NB4 (cell line): Measurements from ENCODE around the gene MS4A3.
"Not testable (repeated sequence)": the region's sequence is repeated elsewhere in the genome, so short reads cannot be mapped to it uniquely, and the experiment has no call there.

Experiments
- DNase-seq: peaks from one replicate; pipeline ENCODE4 v3.0.0; 2010; ENCODE audit warnings: low read depth
- H3K4me3 ChIP-seq: one replicate; pipeline ENCODE4 v1.5.1; 2011; ENCODE audit warnings: mild to moderate bottlenecking, low read depth, low read length, moderate library complexity
- MYC ChIP-seq: IDR thresholded peaks from 2 replicates; pipeline ENCODE4 v1.6.1; 2011; ENCODE audit warnings: low read depth, low read length
- POLR2A ChIP-seq: IDR thresholded peaks from 2 replicates; pipeline ENCODE4 v1.6.1; 2011; ENCODE audit warnings: mild to moderate bottlenecking; ENCODE audit not compliant: insufficient read length; ENCODE audit errors: extremely low read depth
- TF ChIP-seq, protein P1 (sequence below): IDR thresholded peaks from one replicate; pipeline ENCODE4 v1.5.1; 2012; ENCODE audit warnings: low read depth, low read length
- TF ChIP-seq, protein P2 (sequence below): IDR thresholded peaks from 2 replicates; pipeline ENCODE4 v1.6.1; 2011; ENCODE audit warnings: low read depth, low read length

The MS4A3 gene

DNA sequence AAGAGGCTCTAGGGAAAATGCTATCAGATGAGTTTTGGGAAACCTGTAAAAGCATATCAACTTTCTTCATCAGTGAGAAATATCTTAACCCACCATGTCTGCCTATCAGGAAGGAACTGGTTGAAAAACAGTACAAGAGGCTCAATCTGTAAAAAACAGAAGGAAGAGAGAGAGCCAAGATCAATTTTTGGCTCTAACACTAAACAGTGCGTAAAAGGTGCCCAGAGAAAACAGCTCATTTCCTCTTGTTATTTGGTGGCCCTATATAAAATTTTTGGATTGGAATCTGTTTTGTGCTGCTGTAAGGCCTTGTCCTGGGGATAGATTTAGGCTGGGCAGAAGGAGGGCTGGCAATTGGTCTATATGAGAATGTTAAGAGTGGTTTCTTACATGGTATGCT is 44.1 kb downstream of the MS4A3 start:
- no peak overlapping the region for H3K4me3 ChIP-seq
- TF ChIP-seq, protein P1, sequence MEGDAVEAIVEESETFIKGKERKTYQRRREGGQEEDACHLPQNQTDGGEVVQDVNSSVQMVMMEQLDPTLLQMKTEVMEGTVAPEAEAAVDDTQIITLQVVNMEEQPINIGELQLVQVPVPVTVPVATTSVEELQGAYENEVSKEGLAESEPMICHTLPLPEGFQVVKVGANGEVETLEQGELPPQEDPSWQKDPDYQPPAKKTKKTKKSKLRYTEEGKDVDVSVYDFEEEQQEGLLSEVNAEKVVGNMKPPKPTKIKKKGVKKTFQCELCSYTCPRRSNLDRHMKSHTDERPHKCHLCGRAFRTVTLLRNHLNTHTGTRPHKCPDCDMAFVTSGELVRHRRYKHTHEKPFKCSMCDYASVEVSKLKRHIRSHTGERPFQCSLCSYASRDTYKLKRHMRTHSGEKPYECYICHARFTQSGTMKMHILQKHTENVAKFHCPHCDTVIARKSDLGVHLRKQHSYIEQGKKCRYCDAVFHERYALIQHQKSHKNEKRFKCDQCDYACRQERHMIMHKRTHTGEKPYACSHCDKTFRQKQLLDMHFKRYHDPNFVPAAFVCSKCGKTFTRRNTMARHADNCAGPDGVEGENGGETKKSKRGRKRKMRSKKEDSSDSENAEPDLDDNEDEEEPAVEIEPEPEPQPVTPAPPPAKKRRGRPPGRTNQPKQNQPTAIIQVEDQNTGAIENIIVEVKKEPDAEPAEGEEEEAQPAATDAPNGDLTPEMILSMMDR, result no peak
- no peak for DNase-seq

DNA sequence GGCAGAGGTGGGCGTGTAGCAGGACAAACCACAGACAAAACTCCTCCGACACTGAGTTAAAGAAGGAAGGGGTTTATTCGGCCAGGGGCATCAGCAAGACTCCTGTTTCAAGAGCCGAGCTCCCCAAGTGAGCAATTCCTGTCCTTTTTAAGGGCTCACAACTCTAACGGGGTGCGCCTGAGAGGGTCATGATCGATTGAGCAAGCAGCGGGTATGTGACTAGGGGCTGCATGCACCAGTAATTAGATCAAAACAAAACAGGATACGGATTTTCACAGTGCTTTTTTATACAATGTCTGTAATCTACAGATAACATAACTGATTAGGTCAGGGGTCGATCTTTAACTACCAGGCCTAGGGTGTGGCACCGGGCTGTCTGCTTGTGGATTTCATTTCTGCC is 44.9 kb downstream of the MS4A3 start:
- not testable (repeated sequence) for DNase-seq, H3K4me3 ChIP-seq

DNA sequence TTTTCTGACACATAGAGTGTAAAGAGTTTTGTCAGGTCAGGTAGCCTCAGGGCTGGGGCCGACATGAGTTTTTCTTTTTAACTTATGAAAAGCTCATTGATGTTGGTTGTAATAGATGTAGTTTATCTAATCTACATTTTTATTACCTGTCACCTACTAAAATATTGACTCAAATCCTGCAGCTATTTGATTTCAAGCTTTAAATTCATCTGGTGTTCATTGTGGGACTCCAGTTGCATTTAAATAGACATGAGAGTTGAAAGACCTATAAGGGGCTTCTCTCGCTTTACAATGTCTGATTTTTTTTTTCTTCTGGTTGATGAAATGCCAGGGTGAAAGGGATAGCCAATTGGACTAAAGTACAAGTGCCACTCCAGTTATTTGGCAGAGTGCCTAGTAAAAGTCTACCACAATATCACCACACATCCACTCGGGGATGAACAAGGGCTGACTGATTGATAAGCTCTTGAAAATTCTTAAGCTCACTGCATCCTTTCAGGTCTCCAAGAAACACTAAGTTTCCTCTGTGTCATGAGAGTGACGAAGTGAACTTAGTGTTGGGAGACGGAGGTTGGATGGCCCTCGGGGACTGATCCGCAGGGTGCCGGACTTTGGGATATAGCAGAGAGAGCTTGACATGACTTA is 48.1 kb downstream of the MS4A3 start:
- not testable (repeated sequence) for H3K4me3 ChIP-seq, DNase-seq

DNA sequence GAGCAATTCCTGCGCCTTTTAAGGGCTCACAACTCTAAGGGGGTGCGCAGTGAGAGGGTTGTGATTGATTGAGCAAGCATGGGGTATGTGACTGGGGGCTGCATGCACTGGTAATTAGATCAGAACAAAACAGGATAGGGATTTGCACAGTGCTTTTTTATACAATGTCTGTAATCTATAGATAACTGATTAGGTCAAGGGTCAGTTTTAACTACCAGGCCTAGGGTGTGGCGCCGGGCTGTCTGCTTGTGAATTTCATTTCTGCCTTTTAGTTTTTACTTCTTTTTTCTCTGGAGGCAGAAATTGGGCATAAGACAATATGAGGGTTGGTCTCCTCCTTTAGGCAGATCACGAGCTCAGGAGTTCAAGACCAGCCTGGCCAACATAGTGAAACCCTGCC is 52.2 kb downstream of the MS4A3 start:
- H3K4me3 ChIP-seq, DNase-seq: not testable (repeated sequence)

DNA sequence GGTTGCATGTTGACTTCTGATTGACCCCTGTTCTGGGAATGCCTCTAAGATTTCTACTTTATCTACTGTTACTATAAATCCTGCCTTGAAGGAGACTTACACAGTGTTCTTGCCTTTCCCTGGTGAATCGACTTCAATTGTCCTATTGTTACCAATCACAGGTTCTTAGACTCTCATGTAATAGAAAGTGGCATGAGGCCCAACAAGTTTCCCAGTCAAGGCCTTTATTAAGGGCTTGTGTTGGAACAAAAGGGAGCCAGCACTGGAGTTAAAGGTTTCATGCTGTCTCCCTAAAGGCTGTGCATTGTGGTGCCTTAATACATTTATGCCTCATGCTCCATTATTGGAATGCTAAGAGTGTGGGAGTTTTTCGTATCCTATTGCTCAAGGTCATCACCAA is 55.3 kb downstream of the MS4A3 start:
- TF ChIP-seq, protein P1, result no peak
- TF ChIP-seq, protein P2, sequence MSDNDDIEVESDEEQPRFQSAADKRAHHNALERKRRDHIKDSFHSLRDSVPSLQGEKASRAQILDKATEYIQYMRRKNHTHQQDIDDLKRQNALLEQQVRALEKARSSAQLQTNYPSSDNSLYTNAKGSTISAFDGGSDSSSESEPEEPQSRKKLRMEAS, result no peak
- no peak for TF ChIP-seq POLR2A
- no peak for TF ChIP-seq MYC
- no peak for DNase-seq
- H3K4me3 ChIP-seq, result no peak overlapping the region

DNA sequence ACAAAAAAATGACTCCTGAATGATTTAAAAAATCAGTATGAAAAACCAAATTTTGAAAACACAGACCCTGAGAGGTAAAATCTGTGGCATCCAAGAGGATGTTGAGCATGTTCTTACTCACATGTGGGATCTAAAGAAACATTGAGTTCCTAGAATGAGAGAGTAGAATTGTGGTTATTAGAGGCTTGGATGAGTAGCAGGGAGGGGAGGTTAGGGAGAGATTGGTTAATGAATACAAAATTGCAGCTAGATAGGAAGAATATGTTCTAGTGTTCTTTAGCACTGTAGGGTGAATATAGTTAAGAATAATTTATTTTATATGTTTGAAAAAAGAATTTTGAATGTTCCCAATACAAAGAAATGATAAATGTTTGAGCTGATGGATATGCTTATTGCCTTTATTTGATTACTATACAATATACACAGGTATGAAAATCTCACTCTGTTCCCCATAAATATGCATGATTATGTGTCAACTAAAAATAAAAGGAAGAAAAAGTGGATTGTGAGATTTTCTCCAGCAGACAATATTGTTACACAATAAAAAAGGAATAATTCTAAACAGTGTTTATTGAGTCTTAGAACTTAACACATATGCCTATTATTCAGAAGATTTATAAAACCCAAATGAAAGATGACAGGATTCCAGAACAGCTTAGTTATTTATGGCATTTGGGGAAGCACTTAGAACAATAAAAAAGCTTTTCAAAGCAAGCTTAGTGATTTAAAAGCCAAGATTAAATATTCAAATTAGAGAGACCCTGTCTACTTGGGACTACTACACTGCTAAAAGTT is 60.7 kb downstream of the MS4A3 start:
- no peak for DNase-seq
- TF ChIP-seq, protein P1, result no peak
- no peak overlapping the region for H3K4me3 ChIP-seq

DNA sequence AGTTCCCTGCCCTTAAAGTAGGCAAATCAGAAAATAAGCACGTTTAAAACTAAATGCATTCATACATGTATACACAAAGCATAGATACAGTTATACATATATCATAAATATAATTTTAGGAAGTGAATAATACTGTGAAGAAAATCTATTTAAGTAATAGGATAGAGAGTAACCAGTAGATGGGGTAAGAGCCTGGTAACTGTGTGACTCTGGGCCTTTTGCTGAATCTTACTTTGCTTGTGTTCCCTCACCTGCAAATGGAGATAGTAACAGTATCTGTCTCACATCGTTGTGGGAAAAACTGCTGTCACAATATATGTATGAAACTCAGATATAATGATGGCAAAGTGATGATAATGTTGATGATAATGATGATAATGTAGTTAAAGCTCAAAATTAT is 61.9 kb downstream of the MS4A3 start:
- no peak overlapping the region for H3K4me3 ChIP-seq
- DNase-seq, result peak; percentile 8
- TF ChIP-seq, protein P1, result no peak
- TF ChIP-seq, protein P2, result no peak
- TF ChIP-seq POLR2A (no peak), MYC (no peak)

DNA sequence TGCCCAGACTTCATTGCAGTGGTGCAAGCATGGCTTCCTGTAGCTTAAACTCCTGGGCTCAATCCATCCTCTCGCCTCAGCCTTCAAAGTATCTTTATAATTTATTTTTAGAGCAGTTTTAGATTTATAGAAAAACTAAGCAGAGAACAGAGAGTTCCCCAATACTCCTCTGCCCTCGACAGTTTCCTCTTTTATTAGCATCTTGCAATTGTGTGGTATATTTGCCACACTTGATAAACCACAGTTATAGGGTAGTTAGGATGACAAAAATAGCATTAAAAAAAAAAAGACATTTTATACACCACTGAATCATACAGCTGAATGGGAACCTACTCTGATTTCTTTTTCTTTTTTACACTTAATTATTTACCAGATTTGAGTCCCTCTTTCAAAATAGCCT is 63.2 kb downstream of the MS4A3 start:
- no peak overlapping the region for H3K4me3 ChIP-seq
- peak; percentile 75 for DNase-seq
- TF ChIP-seq, protein P1, result no peak
- TF ChIP-seq POLR2A, result no peak
- TF ChIP-seq, protein P2, result no peak
- TF ChIP-seq MYC, result no peak
